ENCODE results near the gene MERTK.

MERTK gene

DNA sequence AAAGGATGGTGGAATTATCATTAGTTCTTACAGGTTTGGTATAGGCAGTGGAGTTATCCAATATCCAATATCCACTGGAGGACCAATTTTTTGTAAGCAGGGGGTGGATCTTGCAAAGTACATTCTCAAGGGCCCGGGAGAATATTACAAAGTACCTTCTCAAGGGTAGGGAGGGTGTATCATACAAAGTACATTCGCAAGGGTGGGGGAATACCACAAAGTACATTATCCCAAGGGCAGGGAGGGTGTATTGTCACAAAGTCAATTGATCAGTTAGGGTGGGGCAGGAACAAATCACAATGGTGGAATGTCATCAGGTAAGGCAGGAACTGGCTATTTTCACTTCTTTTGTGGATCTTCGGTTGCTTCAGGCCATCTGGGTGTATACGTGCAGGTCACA lies 101.4 kb downstream of the MERTK start:
- Histone ChIP-seq H3K36me3 (ENCODE audit: insufficient read depth) (no peaks in the 10 kb centered on the region), H3K4me1 (ENCODE audit: low read depth, poor library complexity, severe bottlenecking) (peaks cover 11% of the 10 kb centered on the region), H4K20me1 (ENCODE audit: insufficient read depth) (no peaks in the 10 kb centered on the region), H3K27ac (no peak overlapping the region), H3K4me2 (no peak overlapping the region), H3K27me3 (ENCODE audit: insufficient read depth, low read depth) (no peaks in the 10 kb centered on the region), H3K4me3 (IDR thresholded peaks at IDR 0.05; ENCODE audit: insufficient read depth, low read depth, low read length) (no peak overlapping the region), H3K9ac (no peak overlapping the region), H3K79me2 (ENCODE audit: insufficient read depth, low read depth) (no peaks in the 10 kb centered on the region), H2AFZ (ENCODE audit: low read depth) (no peak overlapping the region)
- TF ChIP-seq, protein P1, sequence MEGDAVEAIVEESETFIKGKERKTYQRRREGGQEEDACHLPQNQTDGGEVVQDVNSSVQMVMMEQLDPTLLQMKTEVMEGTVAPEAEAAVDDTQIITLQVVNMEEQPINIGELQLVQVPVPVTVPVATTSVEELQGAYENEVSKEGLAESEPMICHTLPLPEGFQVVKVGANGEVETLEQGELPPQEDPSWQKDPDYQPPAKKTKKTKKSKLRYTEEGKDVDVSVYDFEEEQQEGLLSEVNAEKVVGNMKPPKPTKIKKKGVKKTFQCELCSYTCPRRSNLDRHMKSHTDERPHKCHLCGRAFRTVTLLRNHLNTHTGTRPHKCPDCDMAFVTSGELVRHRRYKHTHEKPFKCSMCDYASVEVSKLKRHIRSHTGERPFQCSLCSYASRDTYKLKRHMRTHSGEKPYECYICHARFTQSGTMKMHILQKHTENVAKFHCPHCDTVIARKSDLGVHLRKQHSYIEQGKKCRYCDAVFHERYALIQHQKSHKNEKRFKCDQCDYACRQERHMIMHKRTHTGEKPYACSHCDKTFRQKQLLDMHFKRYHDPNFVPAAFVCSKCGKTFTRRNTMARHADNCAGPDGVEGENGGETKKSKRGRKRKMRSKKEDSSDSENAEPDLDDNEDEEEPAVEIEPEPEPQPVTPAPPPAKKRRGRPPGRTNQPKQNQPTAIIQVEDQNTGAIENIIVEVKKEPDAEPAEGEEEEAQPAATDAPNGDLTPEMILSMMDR (conservative IDR thresholded peaks at IDR 0.05; ENCODE audit: low read depth, low read length), result no peak

DNA sequence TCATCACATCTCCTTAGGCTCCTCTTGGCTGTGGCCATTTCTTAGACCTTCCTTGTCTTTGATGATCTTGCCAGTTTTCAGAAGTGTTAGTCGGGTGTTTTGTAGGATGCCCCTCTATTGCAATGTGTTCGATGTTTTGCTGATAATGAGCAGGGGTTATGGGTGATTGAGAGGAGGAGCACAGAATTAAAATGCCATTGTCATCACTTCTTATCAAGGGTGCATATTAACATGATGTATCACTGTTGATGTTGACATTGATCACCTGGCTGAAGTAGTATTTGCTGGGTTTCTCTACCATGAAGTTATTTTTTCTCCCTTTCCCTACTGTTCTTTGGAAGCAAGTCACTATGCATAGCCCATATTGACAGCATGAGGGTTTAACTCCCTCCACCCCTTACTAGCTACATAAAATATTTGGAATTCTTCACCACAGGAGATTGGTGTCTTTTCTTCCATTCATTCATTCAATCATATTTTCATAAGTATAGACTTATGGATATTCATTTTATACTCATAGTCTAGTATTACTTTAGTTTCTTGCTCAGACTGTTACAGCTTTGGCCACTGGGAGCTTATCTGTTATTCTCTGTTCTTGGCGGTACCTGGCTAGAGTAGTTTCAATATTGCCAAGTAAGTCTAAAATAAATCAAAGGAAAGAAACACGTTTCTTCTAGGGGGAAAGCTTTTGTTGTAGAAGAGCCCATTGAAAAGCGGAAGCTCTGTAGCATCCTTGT lies 102.2 kb downstream of the MERTK start:
- H3K9ac ChIP-seq, result no peak overlapping the region
- H3K4me3 ChIP-seq (IDR thresholded peaks at IDR 0.05; ENCODE audit: insufficient read depth, low read depth, low read length), result no peak overlapping the region
- TF ChIP-seq, protein P1 (conservative IDR thresholded peaks at IDR 0.05; ENCODE audit: low read depth, low read length), result no peak
- H3K27ac ChIP-seq, result no peak overlapping the region
- no peak overlapping the region for H3K4me2 ChIP-seq
- no peaks in the 10 kb centered on the region for H3K36me3 ChIP-seq (ENCODE audit: insufficient read depth)
- peaks cover 18% of the 10 kb centered on the region for H3K4me1 ChIP-seq (ENCODE audit: low read depth, poor library complexity, severe bottlenecking)
- H3K27me3 ChIP-seq (ENCODE audit: insufficient read depth, low read depth), result no peaks in the 10 kb centered on the region
- no peaks in the 10 kb centered on the region for H4K20me1 ChIP-seq (ENCODE audit: insufficient read depth)
- H3K79me2 ChIP-seq (ENCODE audit: insufficient read depth, low read depth), result no peaks in the 10 kb centered on the region
- H2AFZ ChIP-seq (ENCODE audit: low read depth), result no peak overlapping the region

DNA sequence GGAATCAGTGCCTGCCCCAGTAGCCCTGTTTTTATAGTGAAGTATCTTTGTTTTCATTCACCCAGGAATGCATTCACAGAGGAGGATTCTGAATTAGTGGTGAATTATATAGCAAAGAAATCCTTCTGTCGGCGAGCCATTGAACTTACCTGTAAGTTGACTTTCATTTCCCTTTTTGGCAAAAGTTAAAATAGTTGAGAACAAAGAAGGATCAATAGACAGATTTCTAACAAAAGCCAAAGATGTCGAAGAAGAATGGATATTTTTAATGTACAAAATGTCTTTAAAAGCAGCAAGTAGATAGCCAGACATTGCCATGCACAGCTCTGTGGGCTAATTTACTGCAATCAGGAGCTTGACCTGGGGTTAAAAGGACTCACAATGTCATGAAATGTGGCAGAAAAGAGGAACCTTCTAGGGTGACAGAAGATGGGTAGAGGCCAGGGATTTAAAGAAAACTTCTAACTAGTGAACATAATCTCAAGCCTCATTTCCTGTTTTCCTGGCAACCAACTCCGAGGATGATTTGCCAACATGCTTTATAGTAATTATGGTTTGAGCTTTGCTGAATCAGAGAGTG lies 102.8 kb downstream of the MERTK start:
- TF ChIP-seq, protein P1 (conservative IDR thresholded peaks at IDR 0.05; ENCODE audit: low read depth, low read length), result no peak
- Histone ChIP-seq H3K36me3 (ENCODE audit: insufficient read depth) (no peaks in the 10 kb centered on the region), H3K27ac (no peak overlapping the region), H3K27me3 (ENCODE audit: insufficient read depth, low read depth) (no peaks in the 10 kb centered on the region), H3K4me1 (ENCODE audit: low read depth, poor library complexity, severe bottlenecking) (peaks cover 20% of the 10 kb centered on the region), H3K4me3 (IDR thresholded peaks at IDR 0.05; ENCODE audit: insufficient read depth, low read depth, low read length) (no peak overlapping the region), H3K79me2 (ENCODE audit: insufficient read depth, low read depth) (no peaks in the 10 kb centered on the region), H3K9ac (no peak overlapping the region), H4K20me1 (ENCODE audit: insufficient read depth) (no peaks in the 10 kb centered on the region), H3K4me2 (no peak overlapping the region), H2AFZ (ENCODE audit: low read depth) (no peak overlapping the region)

DNA sequence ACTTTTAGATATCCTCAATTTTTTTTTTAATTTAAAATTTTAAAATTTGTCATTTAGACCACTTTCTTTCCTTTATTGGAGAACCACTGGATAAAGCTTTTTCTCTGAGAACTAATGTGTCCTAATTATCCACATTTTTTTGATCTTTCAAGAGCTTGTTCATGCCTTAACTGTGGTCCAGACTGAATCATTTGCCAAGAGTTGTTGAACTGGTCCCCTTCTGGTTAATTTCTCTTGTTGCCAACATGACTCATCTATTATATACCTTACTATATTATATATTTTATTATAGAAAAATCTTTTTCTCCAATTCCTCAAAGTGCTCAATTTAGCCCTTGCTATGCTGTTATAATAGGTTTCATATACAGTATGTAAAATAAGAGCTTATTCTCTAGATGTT lies 103.5 kb downstream of the MERTK start:
- H3K79me2 ChIP-seq (ENCODE audit: insufficient read depth, low read depth), result no peaks in the 10 kb centered on the region
- no peak overlapping the region for H3K9ac ChIP-seq
- no peak overlapping the region for H3K4me2 ChIP-seq
- no peak overlapping the region for H2AFZ ChIP-seq (ENCODE audit: low read depth)
- H3K4me1 ChIP-seq (ENCODE audit: low read depth, poor library complexity, severe bottlenecking), result peaks cover 20% of the 10 kb centered on the region
- H3K27me3 ChIP-seq (ENCODE audit: insufficient read depth, low read depth), result no peaks in the 10 kb centered on the region
- H4K20me1 ChIP-seq (ENCODE audit: insufficient read depth), result no peaks in the 10 kb centered on the region
- no peak overlapping the region for H3K27ac ChIP-seq
- TF ChIP-seq, protein P1 (conservative IDR thresholded peaks at IDR 0.05; ENCODE audit: low read depth, low read length), result no peak
- H3K4me3 ChIP-seq (IDR thresholded peaks at IDR 0.05; ENCODE audit: insufficient read depth, low read depth, low read length), result no peak overlapping the region
- H3K36me3 ChIP-seq (ENCODE audit: insufficient read depth), result no peaks in the 10 kb centered on the region

Measured in KMS-11 (cell line).